ENCODE measurements around the gene ATXN2. TPM values are rescaled to one million over a fixed set of nuclear protein-coding genes. Genes with fewer than 3 reads are reported as not detected.

ATXN2 gene
- total and polyA plus RNA-seq, 9 of the 15 experiments (the other 6 are each of a cell fraction or from before 2014, with no cell fraction given): 16.8 to 67.8 (median 29.3) TPM

- peaks cover 35% of the 10 kb centered on the region for H3K36me3 ChIP-seq (ENCODE audit: control insufficient read depth, insufficient read depth, low read length)
- DNase-seq (ENCODE audit: extremely low read depth in 1 of 4, low spot score in 3 of 4): no peak
- H3K27me3 ChIP-seq (ENCODE audit: control insufficient read depth in 2 of 2, insufficient read depth in 2 of 2, low read length in 2 of 2): no peaks in the 10 kb centered on the region
- ChIA-PET POLR2A (interaction anchor here (0.9 to 1.6 kb wide), 2 partner anchors 9 to 15 kb away, joined by 4 read pairs; no protein-coding TSS in a partner anchor), CTCF (ENCODE audit: low intra/inter-chr PET ratio) (no interaction called here)
- H3K9ac ChIP-seq (ENCODE audit: insufficient read depth in 1 of 2, low read depth in 2 of 2, low read length in 2 of 2): no peak overlapping the region; a peak in 1 of 4 replicates
- 0 out of 2 replicates have a peak, but pooled peaks cover 11% of the 10 kb centered on the region for H4K20me1 ChIP-seq (replicated peaks; ENCODE audit: control insufficient read depth, insufficient read depth, low read length)
- no peak for ATAC-seq
- WGBS (ENCODE audit: insufficient coverage, low coverage, missing lambda C conversion rate): 84% methylated on average over 5 of the region's 7 CpGs
- no peak for FAIRE-seq
- no peak overlapping the region for H2AFZ ChIP-seq (ENCODE audit: low read depth, low read length)
- peaks cover 5% of the 10 kb centered on the region for H3K9me1 ChIP-seq (ENCODE audit: control insufficient read depth, insufficient read depth, low read length)
- H3K79me2 ChIP-seq (ENCODE audit: control insufficient read depth, insufficient read depth, low read length): peaks cover 93% of the 10 kb centered on the region
- no peak overlapping the region for H3K4me2 ChIP-seq (ENCODE audit: insufficient read depth, low read length)
- no peak overlapping the region for H3K27ac ChIP-seq (ENCODE audit: extremely low read depth, low read depth, low read length)
- no peak overlapping the region for H3K4me3 ChIP-seq
- BruUV-seq (replicated peaks): no TSS peak
- intact Hi-C loops (cut with micrococcal nuclease) (no loop called here), in situ Hi-C loops (cut with MboI) (no loop called here)
- peaks cover 19 to 24% of the 10 kb centered on the region in 2 experiments; a peak in 4 of 5 replicates for H3K4me1 ChIP-seq (replicated peaks in 1 of 2; ENCODE audit: control insufficient read depth in 2 of 2, insufficient read depth in 2 of 2, low read length in 2 of 2)
- H3K9me3 ChIP-seq (replicated peaks; ENCODE audit: control insufficient read depth, insufficient read depth, low read depth, low read length): no peaks in the 10 kb centered on the region; the same call in 1 of the 2 replicates
- TF ChIP-seq RREB1 (CRISPR knock-in tag; IDR thresholded peaks at IDR 0.05) (no peak), ZNF263 (CRISPR knock-in tag; IDR thresholded peaks at IDR 0.05; ENCODE audit: borderline replicate concordance) (no peak), MTA3 (IDR thresholded peaks at IDR 0.05; ENCODE audit: borderline replicate concordance) (no peak), RAD51 (IDR thresholded peaks at IDR 0.05; ENCODE audit: borderline replicate concordance, low read depth) (no peak), ZHX1 (conservative IDR thresholded peaks at IDR 0.05; ENCODE audit: low read length) (no peak), ELF2 (CRISPR knock-in tag; IDR thresholded peaks at IDR 0.05) (no peak), ZNF511 (CRISPR knock-in tag; IDR thresholded peaks at IDR 0.05) (no peak), TOE1 (IDR thresholded peaks at IDR 0.05; ENCODE audit: borderline replicate concordance) (no peak), TOE1 (CRISPR knock-in tag; IDR thresholded peaks at IDR 0.05; ENCODE audit: borderline replicate concordance, low read depth) (no peak), ZNF121 (CRISPR knock-in tag; conservative IDR thresholded peaks at IDR 0.05) (no peak), L3MBTL2 (IDR thresholded peaks at IDR 0.05) (no peak)
Observed at GRCh38 chr12:111580737-111581136, 18.4 kb downstream of the ATXN2 start.

All from K562 (cell line).